PC-3 (cell line): ENCODE measurements around the gene AKAP6. TPM values are rescaled to one million over a fixed set of nuclear protein-coding genes. Genes with fewer than 3 reads are reported as not detected.

Experiments used
- ATAC-seq: fragments of 200-7000 bp; cut with Tn5 transposase; 2 replicates; pipeline ENCODE4 v1.9.1; 2020; ENCODE audit warnings: mild to moderate bottlenecking, moderate library complexity
- BruUV-seq: library from RNA; stranded (reverse); fragments of 400-500 nt; replicated peaks from 2 replicates; lab custom pipeline; 2021; lab: Mats Ljungman, UMichigan
- CTCF ChIA-PET: fragments of 300-600 bp; sonication (Branson Sonifier 250); formaldehyde crosslinking; loops from one replicate; lab custom pipeline; 2022; ENCODE audit warnings: antibody characterized with exemption; lab: Charles Lee
- POLR2A ChIA-PET: fragments of 300-600 bp; sonication (Branson Sonifier 250); formaldehyde crosslinking; loops from one replicate; lab custom pipeline; 2022; ENCODE audit warnings: antibody characterized with exemption; ENCODE audit not compliant: unreplicated experiment; lab: Charles Lee
- DNase-seq: peaks from one replicate; pipeline ENCODE4 v3.0.0-alpha.2; 2015
- H2AFZ ChIP-seq: fragments of 300-600 bp; sonication (generic); 2 replicates; pipeline ENCODE4 v1.6.0; 2016; ENCODE audit warnings: antibody characterized with exemption, low read length
- H3F3A ChIP-seq: fragments of 300-600 bp; sonication (generic); one replicate; pipeline ENCODE4 v1.6.0; 2017; ENCODE audit warnings: antibody characterized with exemption, low read length, control low read depth, mild to moderate bottlenecking; ENCODE audit not compliant: unreplicated experiment
- H3K27ac ChIP-seq: fragments of 300-600 bp; sonication (generic); 2 replicates; pipeline ENCODE4 v1.5.1; 2016; ENCODE audit warnings: mild to moderate bottlenecking, low read length
- H3K27me3 ChIP-seq: fragments of 300-600 bp; sonication (generic); 2 replicates; pipeline ENCODE4 v1.6.1; 2016; ENCODE audit warnings: low read length, mixed read lengths
- H3K36me3 ChIP-seq: fragments of 300-600 bp; sonication (generic); 2 replicates; pipeline ENCODE4 v1.6.1; 2016; ENCODE audit warnings: low read depth, mixed run types, low read length, mixed read lengths
- H3K4me1 ChIP-seq: fragments of 300-600 bp; sonication (generic); 2 replicates; pipeline ENCODE4 v1.5.1; 2016; ENCODE audit warnings: low read length; ENCODE audit not compliant: insufficient read depth
- H3K4me2 ChIP-seq: fragments of 300-600 bp; sonication (generic); 2 replicates; pipeline ENCODE4 v1.6.0; 2016; ENCODE audit warnings: low read length
- H3K4me3 ChIP-seq: fragments of 300-600 bp; sonication (generic); 2 replicates; pipeline ENCODE4 v1.5.1; 2016; ENCODE audit warnings: mild to moderate bottlenecking, low read length, mixed read lengths
- H3K79me2 ChIP-seq: fragments of 300-600 bp; sonication (generic); 2 replicates; pipeline ENCODE4 v1.6.1; 2017; ENCODE audit warnings: low read length, mixed read lengths
- H3K9ac ChIP-seq: fragments of 300-600 bp; sonication (generic); 2 replicates; pipeline ENCODE4 v1.6.0; 2016; ENCODE audit warnings: mild to moderate bottlenecking, low read length
- H3K9me2 ChIP-seq: fragments of 300-600 bp; sonication (generic); replicated peaks from 2 replicates; pipeline ENCODE4 v1.6.1; 2016; ENCODE audit warnings: mixed run types, low read length, mixed read lengths
- H3K9me3 ChIP-seq: fragments of 300-600 bp; sonication (generic); 2 replicates; pipeline ENCODE4 v1.6.1; 2016; ENCODE audit warnings: low read length, mixed read lengths
- H4K20me1 ChIP-seq: fragments of 300-600 bp; sonication (generic); 2 replicates; pipeline ENCODE4 v1.6.1; 2016; ENCODE audit warnings: low read length, mixed read lengths
- EZH2 ChIP-seq: fragments of 300-600 bp; sonication (generic); IDR thresholded peaks from one replicate; pipeline ENCODE4 v1.6.1; 2017; ENCODE audit warnings: antibody characterized with exemption, mild to moderate bottlenecking, low read length; ENCODE audit not compliant: unreplicated experiment
- EZH2phosphoT487 ChIP-seq: fragments of 300-600 bp; sonication (generic); IDR thresholded peaks from 2 replicates; pipeline ENCODE4 v1.6.1; 2018; ENCODE audit warnings: mild to moderate bottlenecking, antibody characterized with exemption, low read length, borderline replicate concordance
- intact Hi-C: fragments of 100-400 bp; cut with micrococcal nuclease; formaldehyde crosslinking; loops from 2 replicates; pipeline ENCODE4 v1.9.0; 2023
- total RNA-seq: library from RNA; depleted of rRNA; stranded (reverse); fragments of >200 nt; gene quantifications from 2 replicates; pipeline ENCODE4 v1.2.3, GENCODE V29; 2014
- TF ChIP-seq, protein P1 (sequence below): fragments of 300-600 bp; sonication (generic); conservative IDR thresholded peaks from 2 replicates; pipeline ENCODE4 v1.5.1; 2017; ENCODE audit warnings: antibody characterized with exemption, low read depth, mild to moderate bottlenecking, low read length

AKAP6 gene
- total RNA-seq, 1 experiment from 2014 or later, result 1.5 TPM

DNA sequence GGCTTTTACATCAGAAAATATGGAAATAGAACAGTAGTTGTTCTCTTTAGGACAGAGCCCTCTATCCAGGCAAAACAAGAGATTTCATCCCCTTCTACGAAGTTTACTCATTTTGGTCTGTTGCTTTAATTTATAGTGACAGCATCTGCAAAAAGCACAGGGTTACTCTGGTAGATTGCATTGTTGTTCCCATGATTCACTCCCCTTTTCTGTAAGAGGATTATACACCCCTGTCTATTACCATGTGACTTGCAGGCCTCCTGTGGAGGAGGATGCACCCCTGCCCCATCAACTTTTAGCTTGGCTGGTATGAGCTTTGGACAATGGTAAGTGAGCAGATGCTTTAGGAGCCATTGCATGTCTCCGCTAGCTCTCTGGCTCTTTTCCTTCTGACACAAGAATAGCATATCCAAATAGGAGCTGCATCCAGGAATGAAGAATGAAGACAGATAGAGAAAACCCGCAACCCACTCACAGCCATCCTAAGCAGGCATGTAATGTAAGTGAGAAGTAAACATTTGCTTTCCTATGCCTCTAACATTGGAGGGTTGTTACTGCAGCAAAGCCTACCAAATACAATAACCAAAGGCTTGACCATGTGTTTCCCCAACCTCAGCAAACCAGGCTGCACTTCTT, 304.2 kb downstream of the AKAP6 start:
- Histone ChIP-seq H3K4me3 (no peak overlapping the region), H3K36me3 (no peaks in the 10 kb centered on the region), H3K9me3 (no peaks in the 10 kb centered on the region), H3K9me2 (no peaks in the 10 kb centered on the region), H3K27ac (no peak overlapping the region), H3K79me2 (no peaks in the 10 kb centered on the region), H4K20me1 (no peaks in the 10 kb centered on the region), H3K27me3 (no peaks in the 10 kb centered on the region), H3K4me2 (no peak overlapping the region), H2AFZ (no peak overlapping the region), H3K4me1 (peaks cover 7% of the 10 kb centered on the region), H3K9ac (no peak overlapping the region), H3F3A (no peaks in the 10 kb centered on the region)
- DNase-seq, result no peak
- no peak for TF ChIP-seq EZH2
- CTCF ChIA-PET, result no interaction called here
- no TSS peak for BruUV-seq
- POLR2A ChIA-PET, result no interaction called here
- intact Hi-C loops, result no loop called here
- ATAC-seq, result no peak

DNA sequence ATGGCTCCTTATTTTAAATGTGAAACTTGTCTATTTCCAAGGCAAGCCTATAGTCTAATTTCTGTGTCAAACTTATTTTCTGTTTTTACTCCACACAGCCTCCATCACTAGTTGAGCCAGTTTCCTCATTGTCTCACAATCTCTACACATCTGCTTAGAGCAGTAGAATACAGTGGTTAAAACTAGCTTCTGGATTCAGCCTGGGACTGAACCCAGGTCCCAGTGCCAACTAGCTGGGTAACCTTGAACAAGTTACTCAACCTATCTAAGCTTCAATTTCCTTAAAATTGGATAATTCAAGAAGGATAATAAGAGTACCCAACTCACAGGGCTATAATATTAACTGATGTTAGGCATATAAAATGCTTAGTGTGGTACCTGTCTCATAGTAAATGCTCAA, 304.8 kb downstream of the AKAP6 start:
- no TSS peak for BruUV-seq
- H3K4me1 ChIP-seq, result peaks cover 7% of the 10 kb centered on the region
- H3K27me3 ChIP-seq, result no peaks in the 10 kb centered on the region
- H3K9ac ChIP-seq, result no peak overlapping the region
- no peaks in the 10 kb centered on the region for H4K20me1 ChIP-seq
- no peak overlapping the region for H3K27ac ChIP-seq
- ChIA-PET POLR2A (interaction anchor here (0.6 kb wide), 1 partner anchor 13 kb away, joined by 4 read pairs; no protein-coding TSS in a partner anchor), CTCF (no interaction called here)
- ATAC-seq, result no peak
- H3K79me2 ChIP-seq, result no peaks in the 10 kb centered on the region
- H2AFZ ChIP-seq, result no peak overlapping the region
- DNase-seq, result no peak
- no peak overlapping the region for H3K4me2 ChIP-seq
- H3K4me3 ChIP-seq, result no peak overlapping the region
- H3K9me3 ChIP-seq, result no peaks in the 10 kb centered on the region
- no peaks in the 10 kb centered on the region for H3F3A ChIP-seq
- no peaks in the 10 kb centered on the region for H3K36me3 ChIP-seq
- TF ChIP-seq, protein P1, sequence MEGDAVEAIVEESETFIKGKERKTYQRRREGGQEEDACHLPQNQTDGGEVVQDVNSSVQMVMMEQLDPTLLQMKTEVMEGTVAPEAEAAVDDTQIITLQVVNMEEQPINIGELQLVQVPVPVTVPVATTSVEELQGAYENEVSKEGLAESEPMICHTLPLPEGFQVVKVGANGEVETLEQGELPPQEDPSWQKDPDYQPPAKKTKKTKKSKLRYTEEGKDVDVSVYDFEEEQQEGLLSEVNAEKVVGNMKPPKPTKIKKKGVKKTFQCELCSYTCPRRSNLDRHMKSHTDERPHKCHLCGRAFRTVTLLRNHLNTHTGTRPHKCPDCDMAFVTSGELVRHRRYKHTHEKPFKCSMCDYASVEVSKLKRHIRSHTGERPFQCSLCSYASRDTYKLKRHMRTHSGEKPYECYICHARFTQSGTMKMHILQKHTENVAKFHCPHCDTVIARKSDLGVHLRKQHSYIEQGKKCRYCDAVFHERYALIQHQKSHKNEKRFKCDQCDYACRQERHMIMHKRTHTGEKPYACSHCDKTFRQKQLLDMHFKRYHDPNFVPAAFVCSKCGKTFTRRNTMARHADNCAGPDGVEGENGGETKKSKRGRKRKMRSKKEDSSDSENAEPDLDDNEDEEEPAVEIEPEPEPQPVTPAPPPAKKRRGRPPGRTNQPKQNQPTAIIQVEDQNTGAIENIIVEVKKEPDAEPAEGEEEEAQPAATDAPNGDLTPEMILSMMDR, result no peak
- TF ChIP-seq EZH2phosphoT487 (no peak), EZH2 (no peak)
- intact Hi-C loops, result no loop called here
- no peaks in the 10 kb centered on the region for H3K9me2 ChIP-seq

- Histone ChIP-seq H3K79me2 (no peaks in the 10 kb centered on the region), H3K36me3 (no peaks in the 10 kb centered on the region), H2AFZ (no peak overlapping the region), H3K4me3 (no peak overlapping the region), H3K9me3 (no peaks in the 10 kb centered on the region), H4K20me1 (no peaks in the 10 kb centered on the region), H3K4me2 (peak overlapping the region; percentile 35), H3K9me2 (no peaks in the 10 kb centered on the region), H3K27me3 (no peaks in the 10 kb centered on the region), H3K27ac (no peak overlapping the region), H3F3A (no peaks in the 10 kb centered on the region), H3K4me1 (peaks cover 7% of the 10 kb centered on the region), H3K9ac (no peak overlapping the region)
- ChIA-PET POLR2A (no interaction called here), CTCF (no interaction called here)
- DNase-seq (peak; percentile 48), ATAC-seq (peak; percentile 81)
- no peak for TF ChIP-seq EZH2phosphoT487
- BruUV-seq, result no TSS peak
- intact Hi-C loops, result no loop called here
These were observed 306.1 kb downstream of the AKAP6 start for GRCh38 chr14:32635061-32635719.
